Lower leg skin (tissue), 3 donors: ENCODE results near the gene ZIC5.

Experiments
- CTCF ChIP-seq, 3 donors: fragments of 450-650 bp; IDR thresholded peaks; one replicate each; pipeline ENCODE4 v1.5.1; 2016; ENCODE audit warnings: antibody characterized with exemption in 3 of 3, mild to moderate bottlenecking in 3 of 3, moderate library complexity in 2 of 3
- POLR2A ChIP-seq, 2 donors: fragments of 450-650 bp; IDR thresholded peaks; one replicate each; pipeline ENCODE4 v1.6.1; 2016 to 2017; ENCODE audit warnings: antibody characterized with exemption in 2 of 2, mild to moderate bottlenecking in 1 of 2, moderate library complexity in 1 of 2

- TF ChIP-seq CTCF (IDR thresholded peaks at IDR 0.05) = no peak
- no peak for TF ChIP-seq POLR2A (IDR thresholded peaks at IDR 0.05)
These were observed 48.3 kb upstream of the ZIC5 start for GRCh38 chr13:100019780-100020356.
